Measurements from ENCODE around the gene BABAM2. TPM values are rescaled to one million over a fixed set of nuclear protein-coding genes. Genes with fewer than 3 reads are reported as not detected.
"Not testable (repeated sequence)": the region's sequence is repeated elsewhere in the genome, so short reads cannot be mapped to it uniquely, and the experiment has no call there.

BABAM2 gene
- total RNA-seq: 13.6 and 17.8 TPM in 2 replicates

GRCh38 chr2:27890146-27890923 lies at the start of gene BABAM2, which contains the start of gene RBKS:
BABAM2 (plus strand) TSS chr2:27890729; CDS start chr2:27894557, 3,828 bp downstream.
RBKS (minus strand) TSS chr2:27890387; CDS start chr2:27890345, 42 bp downstream.
- peak; percentile 92 for DNase-seq

GRCh38 chr2:27842894-27843293 lies 47.6 kb upstream of the BABAM2 start:
- no peak for DNase-seq

GRCh38 chr2:27843992-27844391 lies 46.5 kb upstream of the BABAM2 start:
- DNase-seq: no peak

GRCh38 chr2:27844821-27845255 lies 45.7 kb upstream of the BABAM2 start:
- DNase-seq: no peak

GRCh38 chr2:27847333-27847732 lies 43.2 kb upstream of the BABAM2 start:
- DNase-seq: no peak

DNA sequence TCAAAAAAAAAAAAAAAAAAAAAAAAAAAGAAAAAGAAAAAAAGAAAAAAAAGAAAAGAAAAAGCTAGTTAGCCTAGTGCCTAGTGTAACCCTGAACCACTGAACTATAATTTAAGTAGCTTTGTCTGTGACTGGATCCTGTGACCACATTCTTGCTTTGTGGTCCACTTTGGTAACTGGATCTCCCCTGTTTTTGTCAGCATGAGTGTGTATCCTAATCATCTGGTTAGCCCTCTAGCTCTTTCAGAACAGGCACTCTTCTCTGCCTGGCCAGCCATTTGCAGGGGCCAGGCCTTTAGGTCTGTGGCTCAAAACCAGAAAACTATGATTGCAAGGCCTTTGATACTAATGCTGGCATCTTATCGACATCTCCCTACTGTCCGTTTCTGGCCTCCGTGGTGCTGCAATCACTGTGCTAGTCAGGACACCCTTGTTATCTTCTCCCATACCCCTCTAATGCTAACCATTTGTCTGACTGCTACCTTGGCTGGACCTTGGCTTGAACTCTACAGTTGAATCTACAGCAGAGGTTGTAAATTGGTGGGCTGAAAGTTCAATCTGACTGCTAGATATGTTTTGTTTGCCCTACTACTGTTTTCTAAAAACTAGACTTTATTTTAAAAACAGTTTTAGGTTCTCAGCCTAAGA lies 40.8 kb upstream of the BABAM2 start:
- no peak for DNase-seq

DNA sequence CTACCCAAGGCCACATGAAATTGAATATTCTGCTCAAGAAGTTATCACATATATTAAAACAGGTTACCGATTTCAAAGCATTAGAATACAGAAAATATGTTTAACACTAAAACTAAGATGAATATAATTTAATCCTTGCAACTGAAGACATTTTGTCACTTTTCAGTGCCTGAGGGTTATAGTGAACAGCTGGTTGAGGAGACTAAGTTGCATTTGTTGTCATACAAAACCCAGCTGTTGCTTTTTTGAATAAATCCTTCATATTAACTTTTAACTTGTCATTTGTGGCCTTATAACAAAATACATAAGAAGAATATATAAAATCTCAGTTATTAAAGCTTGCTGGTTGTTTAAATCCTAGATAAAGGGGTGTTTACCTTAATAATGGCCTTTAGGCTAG lies 37.8 kb upstream of the BABAM2 start:
- no peak for DNase-seq

DNA sequence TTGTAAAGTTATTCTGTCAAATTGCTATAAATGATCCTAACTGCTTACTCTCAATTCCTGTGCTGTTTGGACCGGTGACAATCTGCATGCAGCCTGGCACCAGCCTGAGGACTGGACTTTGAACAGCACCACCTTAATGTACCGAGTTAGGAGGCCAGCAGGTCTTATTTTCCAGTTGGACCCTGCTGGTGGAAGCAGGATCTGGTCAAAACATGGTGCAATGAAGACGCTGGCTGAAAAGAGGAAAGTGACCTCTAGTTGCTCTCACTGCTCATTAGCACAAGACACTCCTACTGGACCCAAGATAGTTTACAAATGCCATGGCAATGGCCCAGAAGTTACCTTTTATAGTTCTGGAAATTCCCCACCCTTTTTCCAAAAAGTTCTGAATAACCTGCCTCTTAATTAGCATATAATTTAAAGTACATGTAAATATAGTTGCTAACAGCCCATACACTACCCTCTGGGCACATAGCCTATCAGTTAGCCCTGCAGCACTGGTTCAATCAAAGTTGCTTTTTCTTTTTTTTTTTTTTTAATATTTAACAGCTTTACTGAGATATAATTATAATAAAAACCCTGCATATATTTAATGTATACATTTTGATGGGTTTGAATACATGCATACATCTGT lies 36.2 kb upstream of the BABAM2 start:
- no peak for DNase-seq

DNA sequence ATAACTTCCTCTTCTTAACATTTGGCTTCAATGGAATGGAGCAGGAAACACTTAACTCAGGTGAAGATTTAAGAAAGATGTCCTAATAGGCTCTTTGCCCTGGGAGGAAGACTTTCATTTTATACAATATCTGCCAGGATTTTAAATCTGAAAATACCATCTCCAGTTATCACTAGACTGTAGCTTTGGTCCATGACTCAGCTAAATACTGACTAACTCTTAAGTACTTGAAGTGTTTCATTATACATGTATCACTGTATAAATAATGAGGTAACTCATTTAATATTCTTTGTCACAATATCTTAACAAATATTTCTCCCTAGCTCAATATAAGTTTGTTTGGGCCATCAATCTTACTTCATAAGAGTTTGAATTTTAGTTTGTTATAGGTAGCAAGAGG lies 35.1 kb upstream of the BABAM2 start:
- peak; percentile 47 for DNase-seq

DNA sequence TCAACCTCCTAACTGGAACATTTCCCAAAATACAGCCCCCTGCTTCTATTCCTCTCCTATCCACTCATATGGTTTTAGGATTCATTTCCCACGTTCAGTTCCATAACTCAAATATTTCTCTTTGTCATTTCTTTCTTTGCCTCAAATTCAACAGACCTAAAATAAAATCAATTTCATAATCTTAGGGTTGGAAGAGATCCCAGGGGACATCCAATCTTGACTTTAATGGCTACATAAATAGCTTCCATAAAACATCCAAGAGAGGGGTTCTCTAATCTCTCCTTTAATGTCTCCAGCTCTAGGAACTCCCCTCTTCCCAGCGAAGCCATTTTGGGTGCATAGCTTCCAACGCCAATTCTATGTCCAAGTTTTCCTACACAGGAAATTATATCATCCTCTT lies 34.1 kb upstream of the BABAM2 start:
- DNase-seq: peak; percentile 44

- DNase-seq: no peak
These were observed 33.6 kb upstream of the BABAM2 start for GRCh38 chr2:27856956-27857355.

- peak; percentile 62 for DNase-seq
These were observed 32.9 kb upstream of the BABAM2 start for GRCh38 chr2:27857417-27858172.

DNA sequence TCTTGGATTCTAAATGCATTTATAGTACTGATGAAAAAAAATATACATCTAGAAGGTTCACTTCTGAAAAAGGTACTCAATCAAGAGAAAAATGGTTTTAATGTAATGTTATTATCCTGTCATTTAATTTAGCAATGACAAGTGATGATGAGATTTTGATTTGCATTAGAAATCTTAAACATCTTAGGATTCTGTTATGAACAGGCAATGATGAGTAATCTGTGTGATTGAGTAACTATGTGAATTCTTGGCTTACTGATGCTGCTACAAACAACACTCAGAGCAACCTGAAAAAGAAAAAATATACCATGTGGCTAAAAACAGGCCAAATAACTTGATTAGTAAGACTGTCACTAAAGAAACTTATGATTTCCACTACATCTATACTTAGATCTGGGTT lies 30.4 kb upstream of the BABAM2 start:
- DNase-seq: peak; percentile 29

DNA sequence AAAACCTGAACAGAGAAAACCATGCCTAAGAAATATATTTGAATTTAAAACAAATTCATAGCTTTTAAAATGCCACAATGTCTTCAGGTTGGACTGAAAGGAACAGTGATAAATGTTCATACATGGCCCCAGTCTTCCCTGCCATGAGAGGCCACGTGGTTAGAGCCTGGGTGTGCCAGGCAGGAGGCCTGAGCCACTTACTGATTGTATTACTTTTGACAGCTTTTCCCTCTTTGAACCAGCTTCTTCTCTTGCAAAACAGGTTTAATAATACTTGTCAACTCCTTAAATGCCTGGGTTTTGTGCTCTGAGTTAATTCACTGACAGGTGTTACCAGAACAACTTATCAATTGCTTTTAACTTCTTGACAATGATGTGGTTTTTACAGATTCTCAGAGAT lies 27.4 kb upstream of the BABAM2 start:
- DNase-seq: no peak

DNA sequence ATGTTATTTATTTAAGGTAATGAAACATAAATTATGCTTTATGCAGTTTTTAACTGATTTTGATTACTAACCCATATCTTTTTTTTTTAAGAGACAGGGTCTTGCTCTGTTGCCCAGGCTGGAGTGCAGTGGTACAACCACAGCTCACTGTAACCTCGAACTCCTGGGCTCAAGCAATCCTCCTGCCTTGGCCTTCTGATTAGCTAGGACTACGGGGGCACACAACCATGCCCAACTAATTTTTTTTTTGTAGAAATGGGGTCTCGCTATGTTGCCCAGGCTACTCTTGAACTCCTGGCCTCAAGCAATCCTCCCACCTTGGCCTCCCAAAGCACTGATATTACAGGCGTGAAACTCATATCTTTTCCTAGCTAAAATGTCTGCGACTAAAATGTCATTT lies 26.6 kb upstream of the BABAM2 start:
- DNase-seq: not testable (repeated sequence)

DNA sequence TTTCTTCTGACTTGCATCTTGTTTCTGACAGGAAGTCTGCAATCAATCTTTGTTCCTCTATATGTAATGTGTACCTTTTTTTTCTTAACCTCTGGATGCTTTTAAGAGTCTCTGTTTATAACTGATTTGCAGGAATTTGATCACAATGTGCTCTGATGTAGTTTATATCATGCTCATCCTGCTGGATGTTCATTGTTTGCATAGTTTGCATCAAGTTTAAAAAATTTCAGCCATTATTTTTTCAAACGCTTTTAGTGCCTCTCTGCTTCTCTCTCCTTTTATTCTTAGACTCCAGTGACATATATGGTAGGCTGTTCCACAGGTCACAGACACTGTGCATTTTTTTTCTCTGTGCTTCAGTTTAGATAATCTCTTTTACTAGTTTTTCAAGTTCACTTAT lies 24.3 kb upstream of the BABAM2 start:
- no peak for DNase-seq

DNA sequence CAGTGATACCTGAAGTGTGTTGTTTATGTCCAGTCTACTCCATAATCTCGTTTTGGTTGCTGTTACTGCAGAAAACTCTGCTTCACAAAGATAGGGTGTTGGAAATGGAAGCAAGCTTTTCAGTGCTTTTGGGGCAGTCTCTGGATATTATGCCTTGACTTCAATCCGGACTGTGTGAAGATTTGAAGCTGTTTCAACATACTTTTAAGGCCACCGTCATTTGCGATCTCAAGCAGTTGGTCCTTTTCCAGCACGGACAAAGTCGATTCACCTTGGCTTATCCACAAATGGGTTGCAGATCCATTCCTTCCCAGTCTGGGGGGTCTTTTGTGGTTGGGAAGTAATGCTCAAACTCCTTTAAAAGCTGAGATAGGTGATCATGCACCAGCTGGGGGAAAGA lies 20.8 kb upstream of the BABAM2 start:
- DNase-seq: no peak

GRCh38 chr2:27870724-27871123 lies 19.8 kb upstream of the BABAM2 start:
- DNase-seq: peak; percentile 35

DNA sequence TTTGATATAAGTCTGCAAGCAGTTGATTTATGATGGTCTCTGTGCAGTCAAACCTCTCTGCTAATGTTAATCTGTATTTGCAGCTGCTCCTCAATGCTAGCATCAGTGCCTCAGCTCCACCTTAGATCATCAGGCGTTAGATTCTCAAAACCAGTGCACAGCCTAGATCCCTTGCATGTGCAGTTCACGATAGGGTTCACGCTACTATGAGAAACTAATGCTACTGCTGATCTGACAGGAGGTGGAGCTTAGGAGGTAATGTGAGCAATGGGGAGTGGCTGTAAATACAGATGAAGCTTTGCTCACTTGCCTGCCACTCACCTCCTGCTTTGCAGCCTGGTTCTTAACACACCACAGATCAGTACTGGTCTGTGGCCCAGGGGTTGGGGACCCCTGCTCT lies 18.7 kb upstream of the BABAM2 start:
- no peak for DNase-seq

- no peak for DNase-seq
These were observed 17.4 kb upstream of the BABAM2 start for GRCh38 chr2:27873091-27873490.

DNA sequence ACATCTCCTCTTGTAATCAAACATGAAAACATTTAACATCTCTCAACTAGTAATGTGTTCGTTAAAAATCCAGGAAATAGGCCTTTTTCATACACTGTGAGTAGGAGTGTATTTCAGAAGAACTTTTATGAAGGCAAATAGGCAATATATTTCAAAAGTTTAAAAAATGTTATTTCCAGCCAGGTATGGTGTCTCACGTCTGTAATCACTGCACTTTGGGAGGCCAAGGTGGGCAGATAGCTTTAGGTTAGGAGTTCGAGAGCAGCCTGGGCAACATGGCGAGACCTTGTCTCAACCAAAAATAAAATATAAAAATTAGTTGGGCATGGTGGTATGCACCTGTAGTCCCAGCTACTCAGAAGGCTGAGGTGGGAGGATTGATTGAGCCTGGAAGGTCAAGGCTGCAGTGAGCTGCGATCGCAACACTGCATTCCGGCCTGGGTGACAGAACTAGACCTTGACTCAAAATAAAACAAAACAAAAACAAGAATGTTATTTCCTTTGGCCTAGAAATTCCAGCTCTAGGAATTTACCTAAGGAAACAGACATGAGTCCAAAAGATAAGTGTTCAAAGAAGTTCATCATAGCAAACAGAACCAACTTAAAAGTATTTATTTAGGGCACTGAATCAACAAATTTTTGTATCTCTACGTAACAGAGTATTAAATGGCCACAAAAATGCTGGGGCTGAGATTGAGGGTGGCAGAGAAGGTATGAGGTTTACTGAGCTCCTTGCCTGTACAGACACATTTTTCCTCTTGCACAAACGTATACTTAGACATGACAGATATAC lies 15.2 kb upstream of the BABAM2 start:
- DNase-seq: no peak

DNA sequence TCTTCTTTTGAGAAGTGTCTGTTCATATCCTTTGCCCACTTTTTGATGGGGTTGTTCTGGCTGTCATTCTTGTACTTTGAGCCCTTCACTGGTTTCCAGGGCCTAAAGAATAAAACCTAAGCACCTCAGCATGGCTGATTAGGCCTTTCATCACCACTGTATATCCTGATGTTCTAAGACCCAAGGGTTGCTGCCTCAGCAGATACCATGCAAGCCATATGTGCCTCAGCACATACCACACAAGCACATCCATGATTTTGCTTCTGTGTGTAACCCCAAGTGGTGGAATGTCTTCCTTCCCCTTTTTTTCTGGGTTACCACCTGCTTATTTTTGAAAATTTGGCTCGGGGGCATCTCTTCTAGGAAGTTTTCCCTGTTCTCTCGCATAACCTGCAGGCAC lies 11.7 kb upstream of the BABAM2 start:
- DNase-seq: no peak

Data from dermis blood vessel endothelial cell (primary cell).